Measurements from ENCODE around the gene NELL2.

GRCh38 chr12:44697511-44697910 lies 178.6 kb downstream of the NELL2 start:
- TF ChIP-seq CTCF (IDR thresholded peaks at IDR 0.05), result no peak
- TF ChIP-seq POLR2A (IDR thresholded peaks at IDR 0.05), result no peak
